Bone marrow (tissue), 2 donors: Measurements from ENCODE around the gene PPFIA1.

Experiments
- DNase-seq, 2 donors: peaks; one replicate each; lab custom pipeline; 2025; lab: John Stamatoyannopoulos, UW

Gene PPFIA1

GRCh38 chr11:70270104-70270876 lies at the start of gene PPFIA1:
Gene PPFIA1 (plus strand): TSS chr11:70270690. CDS start chr11:70272173, 1,483 bp downstream.
- DNase-seq: peak; percentile 66 to 72

- no peak for DNase-seq
These were observed 49.6 kb upstream of the PPFIA1 start for GRCh38 chr11:70220920-70221319.

- DNase-seq: no peak
These were observed 44.8 kb upstream of the PPFIA1 start for GRCh38 chr11:70225681-70226177.

GRCh38 chr11:70226183-70226582 lies 44.3 kb upstream of the PPFIA1 start:
- DNase-seq: no peak

GRCh38 chr11:70226967-70227366 lies 43.5 kb upstream of the PPFIA1 start:
- no peak for DNase-seq

GRCh38 chr11:70229737-70230136 lies 40.8 kb upstream of the PPFIA1 start:
- DNase-seq: no peak

GRCh38 chr11:70230151-70230839 lies 40.2 kb upstream of the PPFIA1 start:
- no peak for DNase-seq

- no peak for DNase-seq
These were observed 39.4 kb upstream of the PPFIA1 start for GRCh38 chr11:70230840-70231710.

GRCh38 chr11:70233034-70233433 lies 37.5 kb upstream of the PPFIA1 start:
- DNase-seq: no peak

- no peak for DNase-seq
These were observed 37.0 kb upstream of the PPFIA1 start for GRCh38 chr11:70233511-70233934.

- no peak for DNase-seq
These were observed 36.5 kb upstream of the PPFIA1 start for GRCh38 chr11:70233962-70234361.

GRCh38 chr11:70240337-70240736 lies 30.2 kb upstream of the PPFIA1 start:
- no peak for DNase-seq

GRCh38 chr11:70241709-70242108 lies 28.8 kb upstream of the PPFIA1 start:
- DNase-seq: no peak

- no peak for DNase-seq
These were observed 27.6 kb upstream of the PPFIA1 start for GRCh38 chr11:70242885-70243284.

GRCh38 chr11:70243912-70244652 lies 26.4 kb upstream of the PPFIA1 start:
- no peak for DNase-seq

- DNase-seq: no peak
These were observed 25.8 kb upstream of the PPFIA1 start for GRCh38 chr11:70244698-70245097.

GRCh38 chr11:70246196-70246595 lies 24.3 kb upstream of the PPFIA1 start:
- DNase-seq: no peak

GRCh38 chr11:70247042-70247709 lies 23.3 kb upstream of the PPFIA1 start:
- DNase-seq: no peak

GRCh38 chr11:70247710-70248072 lies 22.8 kb upstream of the PPFIA1 start:
- DNase-seq: no peak

GRCh38 chr11:70250876-70251658 lies 19.4 kb upstream of the PPFIA1 start:
- no peak for DNase-seq
